Adrenal gland (tissue), 5 donors: ENCODE data around the gene NTRK1.

Experiments
- CTCF ChIP-seq, 6 experiments: fragments of 450-650 bp in 4 of 6; fragments of 200-600 bp in 2 of 6; sonication (generic) in 1 of 6; IDR thresholded peaks; 1 replicate in 5 of 6; 2 replicates in 1 of 6; pipeline versions ENCODE4 v1.5.1 to v1.8.0; 2016 to 2021; ENCODE audit warnings: antibody characterized with exemption in 6 of 6, mild to moderate bottlenecking in 2 of 6, moderate library complexity in 1 of 6
- POLR2A ChIP-seq, 2 donors: fragments of 450-650 bp; IDR thresholded peaks; one replicate each; pipeline ENCODE4 v1.6.1; 2017; ENCODE audit warnings: antibody characterized with exemption in 2 of 2, mild to moderate bottlenecking in 2 of 2, moderate library complexity in 1 of 2
- donor health status: DM: no; HTN: no; CAD: no.

- TF ChIP-seq CTCF (IDR thresholded peaks at IDR 0.05) (peak in 1 of 6 experiments; percentile 12), POLR2A (IDR thresholded peaks at IDR 0.05) (no peak)
These were observed 45.3 kb upstream of the NTRK1 start for GRCh38 chr1:156815307-156815826.
